WTC11 (cell line): ENCODE data around the gene MIB1. TPM values are rescaled to one million over a fixed set of nuclear protein-coding genes. Genes with fewer than 3 reads are reported as not detected.
A peak's percentile ranks its signal among the peaks of the same experiment; 100 is the strongest.

Experiments used
- ATAC-seq: fragments of 200-7000 bp; cut with Tn5 transposase; 2 replicates; pipeline ENCODE4 v1.10.0; 2021; ENCODE audit warnings: mild to moderate bottlenecking, moderate library complexity
- CTCF ChIA-PET: fragments of 300-600 bp; sonication (Branson Sonifier 250); formaldehyde crosslinking; loops from one replicate; lab custom pipeline; 2021; ENCODE audit warnings: antibody characterized with exemption; lab: Charles Lee
- POLR2A ChIA-PET: fragments of 350-600 bp; sonication (Branson Sonifier 250); formaldehyde crosslinking; loops from one replicate; lab custom pipeline; 2021; ENCODE audit warnings: antibody characterized with exemption; lab: Charles Lee
- DNase-seq: peaks from one replicate; pipeline ENCODE4 v3.0.0; 2021; ENCODE audit warnings: low spot score
- H3K27ac Mint-ChIP-seq: 2 replicates; pipeline ENCODE4 v1.8.0; 2021; ENCODE audit warnings: mixed read lengths
- H3K27me3 Mint-ChIP-seq: 2 replicates; pipeline ENCODE4 v1.8.0; 2021; ENCODE audit warnings: low read depth, mild to moderate bottlenecking, moderate library complexity, mixed read lengths
- H3K36me3 Mint-ChIP-seq: 2 replicates; pipeline ENCODE4 v1.8.0; 2021; ENCODE audit warnings: mixed read lengths
- H3K4me1 Mint-ChIP-seq: 2 replicates; pipeline ENCODE4 v1.8.0; 2022; ENCODE audit warnings: mixed read lengths
- H3K4me3 Mint-ChIP-seq: 2 replicates; pipeline ENCODE4 v1.8.0; 2021; ENCODE audit warnings: mild to moderate bottlenecking, moderate library complexity, mixed read lengths
- H3K9me3 Mint-ChIP-seq: 2 replicates; pipeline ENCODE4 v1.8.0; 2021; ENCODE audit warnings: mixed read lengths
- ELF4 ChIP-seq: sonication (generic); formaldehyde crosslinking; IDR thresholded peaks from 2 replicates; pipeline ENCODE4 v1.8.1; 2022; ENCODE audit warnings: low read depth, mild to moderate bottlenecking, moderate library complexity, missing genetic modification reagents
- EMX1 ChIP-seq: fragments of 250-450 bp; sonication (Bioruptor Pico); IDR thresholded peaks from 2 replicates; pipeline ENCODE4 v1.8.0; 2021; ENCODE audit warnings: mild to moderate bottlenecking
- ETV6 ChIP-seq: sonication (generic); formaldehyde crosslinking; IDR thresholded peaks from 2 replicates; pipeline ENCODE4 v1.8.1; 2022; ENCODE audit warnings: mild to moderate bottlenecking, missing genetic modification reagents
- FOXK1 ChIP-seq: sonication (generic); formaldehyde crosslinking; IDR thresholded peaks from 2 replicates; pipeline ENCODE4 v1.8.0; 2022; ENCODE audit warnings: mild to moderate bottlenecking, moderate library complexity, missing genetic modification reagents
- FOXP4 ChIP-seq: sonication (generic); formaldehyde crosslinking; IDR thresholded peaks from 2 replicates; pipeline ENCODE4 v1.8.0; 2022; ENCODE audit warnings: mild to moderate bottlenecking, missing genetic modification reagents
- GTF2I ChIP-seq: fragments of 250-450 bp; sonication (Bioruptor Pico); conservative IDR thresholded peaks from 2 replicates; pipeline ENCODE4 v1.4.0; 2021; ENCODE audit warnings: mild to moderate bottlenecking
- HMGXB4 ChIP-seq: sonication (generic); formaldehyde crosslinking; IDR thresholded peaks from 2 replicates; pipeline ENCODE4 v1.8.1; 2023; ENCODE audit warnings: mild to moderate bottlenecking, moderate library complexity, missing genetic modification reagents
- JAZF1 ChIP-seq: fragments of 250-450 bp; sonication (Bioruptor Pico); IDR thresholded peaks from 2 replicates; pipeline ENCODE4 v1.9.0; 2021; ENCODE audit warnings: moderate library complexity, mild to moderate bottlenecking, inconsistent platforms
- MAX ChIP-seq: sonication (generic); formaldehyde crosslinking; IDR thresholded peaks from 2 replicates; pipeline ENCODE4 v1.8.0; 2022; ENCODE audit warnings: mild to moderate bottlenecking, missing genetic modification reagents
- MLX ChIP-seq: sonication (generic); formaldehyde crosslinking; IDR thresholded peaks from 2 replicates; pipeline ENCODE4 v1.8.1; 2023; ENCODE audit warnings: mild to moderate bottlenecking, missing genetic modification reagents, moderate library complexity
- MYBL2 ChIP-seq: sonication (generic); formaldehyde crosslinking; IDR thresholded peaks from 2 replicates; pipeline ENCODE4 v1.8.1; 2023; ENCODE audit warnings: mild to moderate bottlenecking, moderate library complexity, missing genetic modification reagents
- NR2C2 ChIP-seq: sonication (generic); formaldehyde crosslinking; IDR thresholded peaks from 2 replicates; pipeline ENCODE4 v1.8.0; 2022; ENCODE audit warnings: mild to moderate bottlenecking, missing genetic modification reagents
- PRRX2 ChIP-seq: fragments of 250-450 bp; sonication (Bioruptor Pico); IDR thresholded peaks from 2 replicates; pipeline ENCODE4 v1.8.0; 2021; ENCODE audit warnings: mild to moderate bottlenecking
- SMAD4 ChIP-seq: sonication (generic); formaldehyde crosslinking; IDR thresholded peaks from 2 replicates; pipeline ENCODE4 v1.8.0; 2022; ENCODE audit warnings: mild to moderate bottlenecking, missing genetic modification reagents
- TCF7 ChIP-seq: sonication (generic); formaldehyde crosslinking; IDR thresholded peaks from 2 replicates; pipeline ENCODE4 v1.8.0; 2022; ENCODE audit warnings: mild to moderate bottlenecking, low read depth, missing genetic modification reagents, moderate library complexity
- ZMAT4 ChIP-seq: fragments of 250-450 bp; sonication (Bioruptor Pico); IDR thresholded peaks from 2 replicates; pipeline ENCODE4 v1.9.0; 2021; ENCODE audit warnings: mild to moderate bottlenecking
- ZNF121 ChIP-seq: sonication (generic); formaldehyde crosslinking; IDR thresholded peaks from 2 replicates; pipeline ENCODE4 v1.8.0; 2023; ENCODE audit warnings: missing genetic modification reagents
- ZNF281 ChIP-seq: sonication (generic); formaldehyde crosslinking; IDR thresholded peaks from 2 replicates; pipeline ENCODE4 v1.8.0; 2023; ENCODE audit warnings: mild to moderate bottlenecking, missing genetic modification reagents
- ZNF423 ChIP-seq: fragments of 250-450 bp; sonication (Bioruptor Pico); IDR thresholded peaks from 2 replicates; pipeline ENCODE4 v2.1.2; 2022; ENCODE audit warnings: mild to moderate bottlenecking, moderate library complexity
- total RNA-seq: library from RNA; stranded (reverse); gene quantifications from 3 replicates; pipeline ENCODE4 v1.2.3, GENCODE V29; 2021

The MIB1 gene
- total RNA-seq, 1 experiment from 2014 or later, result 63.9 TPM

GRCh38 chr18:21809725-21810124 is 69.1 kb downstream of the MIB1 start (continued):
- TF ChIP-seq ZNF281 (CRISPR knock-in tag) (no peak), MYBL2 (CRISPR knock-in tag) (no peak), ETV6 (no peak), ELF4 (CRISPR knock-in tag) (no peak), EMX1 (CRISPR knock-in tag) (no peak), NR2C2 (CRISPR knock-in tag) (no peak)

GRCh38 chr18:21815101-21815500 is 74.5 kb downstream of the MIB1 start:
- no peaks in the 10 kb centered on the region for H3K27me3 Mint-ChIP-seq
- H3K27ac Mint-ChIP-seq, result no peak overlapping the region
- peaks cover 4% of the 10 kb centered on the region for H3K9me3 Mint-ChIP-seq
- POLR2A ChIA-PET, result no interaction called here
- no peak for TF ChIP-seq FOXK1 (CRISPR knock-in tag)
- TF ChIP-seq GTF2I (CRISPR knock-in tag), result 0 out of 2 replicates have a peak, but pooled peaks have one; percentile 37
- TF ChIP-seq MLX (CRISPR knock-in tag), result no peak
- no peak for TF ChIP-seq ZMAT4
- no peak for TF ChIP-seq HMGXB4 (CRISPR knock-in tag)
- no peak for TF ChIP-seq FOXP4 (CRISPR knock-in tag)
- TF ChIP-seq MAX, result no peak
- TF ChIP-seq ZNF121 (CRISPR knock-in tag), result peak; percentile 93
- no peak for TF ChIP-seq JAZF1
- TF ChIP-seq SMAD4 (CRISPR knock-in tag), result no peak
- TF ChIP-seq TCF7, result no peak
- no peak for TF ChIP-seq ZNF423
- TF ChIP-seq PRRX2, result no peak
- TF ChIP-seq, all 79 proteins: peak for 2
- ATAC-seq (no peak), DNase-seq (no peak)
- CTCF ChIA-PET, result interaction anchor here (0.6 kb wide), 1 partner anchor 9 kb away, joined by 3 read pairs; no protein-coding TSS in a partner anchor
- Mint-ChIP-seq H3K4me1 (no peaks in the 10 kb centered on the region), H3K4me3 (no peak overlapping the region), H3K36me3 (peaks cover 53% of the 10 kb centered on the region)
